ENCODE measurements around the gene HDDC3. TPM values are rescaled to one million over a fixed set of nuclear protein-coding genes. Genes with fewer than 3 reads are reported as not detected.
A peak's percentile ranks its signal among the peaks of the same experiment; 100 is the strongest.

HDDC3 gene
- total and polyA plus RNA-seq, 2 donors (not counting 3 experiments of a cell fraction or from before 2014, with no cell fraction given): 16.0 to 20.2 TPM

DNA sequence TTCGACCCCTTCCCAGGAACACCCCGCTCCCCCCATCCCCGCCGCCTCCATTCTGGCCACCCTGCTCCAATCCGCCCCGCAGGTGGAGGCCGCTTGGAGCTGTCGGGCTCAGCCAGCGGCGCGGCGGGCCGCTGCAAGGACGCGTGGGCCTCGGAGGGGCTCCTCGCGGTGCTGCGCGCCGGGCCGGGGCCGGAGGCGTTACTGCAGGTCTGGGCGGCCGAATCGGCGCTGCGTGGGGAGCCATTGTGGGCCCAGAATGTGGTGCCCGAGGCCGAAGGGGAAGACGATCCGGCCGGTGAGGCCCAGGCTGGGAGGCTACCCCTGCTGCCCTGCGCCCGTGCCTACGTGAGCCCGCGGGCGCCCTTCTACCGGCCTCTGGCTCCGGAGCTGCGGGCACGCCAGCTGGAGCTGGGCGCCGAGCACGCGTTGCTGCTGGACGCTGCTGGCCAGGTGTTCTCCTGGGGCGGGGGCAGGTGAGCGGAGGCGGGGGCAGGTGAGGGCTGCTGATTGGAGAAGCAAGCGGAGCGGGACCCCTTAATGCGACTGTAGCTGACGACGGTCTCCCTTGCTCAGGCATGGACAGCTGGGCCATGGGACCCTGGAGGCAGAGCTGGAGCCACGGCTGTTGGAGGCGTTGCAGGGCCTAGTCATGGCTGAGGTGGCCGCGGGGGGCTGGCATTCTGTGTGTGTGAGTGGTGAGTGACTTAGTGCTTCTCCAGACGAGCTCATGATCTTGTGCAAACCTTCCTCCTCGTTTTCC is 24.9 kb upstream of the HDDC3 start:
- Histone ChIP-seq H4K20me1 (replicated peaks; ENCODE audit: control insufficient read depth, extremely low read depth, insufficient read depth, low read length) (no peaks in the 10 kb centered on the region), H3K4me1 (ENCODE audit: control insufficient read depth, extremely low read depth, insufficient read depth, low read length) (peaks cover 13% of the 10 kb centered on the region), H3K36me3 (ENCODE audit: control insufficient read depth in 2 of 2, extremely low read depth in 1 of 2, insufficient read depth in 2 of 2, low read length in 2 of 2) (peaks cover 7 to 16% of the 10 kb centered on the region in 2 experiments), H3K9me1 (replicated peaks; ENCODE audit: control insufficient read depth, extremely low read depth, insufficient read depth, low read length) (no peaks in the 10 kb centered on the region), H3K79me2 (ENCODE audit: control insufficient read depth, insufficient read depth, low read length) (peaks cover 3% of the 10 kb centered on the region), H3K27ac (ENCODE audit: insufficient read depth, low read depth, low read length) (no peak overlapping the region), H3K9me3 (replicated peaks; ENCODE audit: control insufficient read depth, insufficient read depth, low read length) (no peaks in the 10 kb centered on the region), H3K4me3 (replicated peaks in 1 of 3; ENCODE audit: insufficient read depth in 1 of 3, low read depth in 1 of 3, low read length in 3 of 3) (peak overlapping the region; percentile 16 to 49 (median 36)), H3K27me3 (ENCODE audit: control insufficient read depth in 2 of 2, insufficient read depth in 2 of 2, low read length in 2 of 2) (no peaks in the 10 kb centered on the region), H2AFZ (ENCODE audit: low read depth, low read length) (peak overlapping the region; percentile 56), H3K4me2 (ENCODE audit: insufficient read depth, low read length) (peak overlapping the region; percentile 31), H3K9ac (replicated peaks; ENCODE audit: extremely low read depth, insufficient read depth, low read length) (peak overlapping the region; percentile 46)
- ChIA-PET CTCF (interaction anchor here (0.6 to 6.9 kb wide), 42 partner anchors 10 to 316 kb away, joined by 3 to 155 read pairs (median 6); partner anchors contain the start of genes HDDC3, PRC1, UNC45A and VPS33B), POLR2A (interaction anchor here (0.9 to 1.0 kb wide), 2 partner anchors 30 to 64 kb away, joined by 3 to 4 read pairs; no protein-coding TSS in a partner anchor)
- no TSS peak for BruUV-seq (replicated peaks)
- intact Hi-C loops (cut with micrococcal nuclease): loop anchor here (1.0 to 2.0 kb wide), 2 partner anchors 66 to 76 kb away; partner anchors contain the start of gene VPS33B
- DNase-seq (ENCODE audit: low read depth, low spot score): peak; percentile 40
- TF ChIP-seq FOS (IDR thresholded peaks at IDR 0.05; ENCODE audit: borderline replicate concordance, insufficient read depth, low read length) (no peak), POLR2AphosphoS5 (IDR thresholded peaks at IDR 0.05; ENCODE audit: insufficient read depth, low read depth, low read length) (peak; percentile 5)
- FAIRE-seq: no peak
- dilution Hi-C loops (cut with MboI; ENCODE audit: extremely low pct_ligation_motif_present, low sequenced_read_pairs): no loop called here

DNA sequence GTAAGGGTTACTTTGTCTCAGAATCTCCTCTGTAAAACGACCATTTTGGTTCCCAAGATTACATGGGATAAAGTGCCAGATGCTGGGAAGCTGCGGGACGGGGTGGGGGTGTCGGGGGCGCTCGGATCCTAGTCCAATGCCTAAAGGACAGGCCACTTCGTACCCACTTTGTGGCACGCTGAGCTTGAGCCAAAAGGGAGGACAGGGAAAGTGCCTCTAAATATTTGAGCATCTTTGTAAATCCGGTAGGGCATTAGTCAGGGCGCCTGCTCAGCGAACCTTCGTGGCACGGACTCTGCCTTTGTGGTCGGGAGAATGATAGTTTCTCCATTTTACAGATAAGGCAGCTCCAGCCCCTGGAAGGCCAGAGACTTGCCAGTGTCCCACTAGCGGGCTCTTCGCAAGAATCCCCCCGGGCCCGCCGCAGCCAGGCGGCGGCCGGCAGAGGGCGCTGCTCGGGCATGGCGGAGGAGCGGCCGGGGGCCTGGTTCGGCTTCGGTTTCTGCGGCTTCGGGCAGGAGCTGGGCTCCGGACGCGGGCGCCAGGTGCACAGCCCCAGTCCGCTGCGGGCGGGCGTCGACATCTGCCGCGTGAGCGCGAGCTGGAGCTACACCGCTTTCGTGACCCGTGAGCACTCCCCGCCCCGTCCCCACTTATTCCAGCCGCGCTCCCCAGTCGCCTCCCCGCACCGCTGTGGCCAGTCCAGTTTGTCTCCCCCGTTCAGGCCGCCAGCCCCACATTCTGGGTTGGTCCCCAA is 24.1 kb upstream of the HDDC3 start:
- Histone ChIP-seq H4K20me1 (replicated peaks; ENCODE audit: control insufficient read depth, extremely low read depth, insufficient read depth, low read length) (no peaks in the 10 kb centered on the region), H3K27ac (ENCODE audit: insufficient read depth, low read depth, low read length) (no peak overlapping the region), H3K79me2 (ENCODE audit: control insufficient read depth, insufficient read depth, low read length) (peaks cover 3% of the 10 kb centered on the region), H3K9me1 (replicated peaks; ENCODE audit: control insufficient read depth, extremely low read depth, insufficient read depth, low read length) (no peaks in the 10 kb centered on the region), H3K9ac (replicated peaks; ENCODE audit: extremely low read depth, insufficient read depth, low read length) (peak overlapping the region; percentile 46), H3K36me3 (ENCODE audit: control insufficient read depth in 2 of 2, extremely low read depth in 1 of 2, insufficient read depth in 2 of 2, low read length in 2 of 2) (peaks cover 7 to 22% of the 10 kb centered on the region in 2 experiments), H3K27me3 (ENCODE audit: control insufficient read depth in 2 of 2, insufficient read depth in 2 of 2, low read length in 2 of 2) (no peaks in the 10 kb centered on the region), H3K4me2 (ENCODE audit: insufficient read depth, low read length) (peak overlapping the region; percentile 82), H2AFZ (ENCODE audit: low read depth, low read length) (peak overlapping the region; percentile 56), H3K4me1 (ENCODE audit: control insufficient read depth, extremely low read depth, insufficient read depth, low read length) (peaks cover 13% of the 10 kb centered on the region), H3K4me3 (replicated peaks in 1 of 3; ENCODE audit: insufficient read depth in 1 of 3, low read depth in 1 of 3, low read length in 3 of 3) (peak overlapping the region; percentile 16 to 49 (median 36)), H3K9me3 (replicated peaks; ENCODE audit: control insufficient read depth, insufficient read depth, low read length) (no peaks in the 10 kb centered on the region)
- BruUV-seq (replicated peaks): no TSS peak
- peak; percentile 13 for TF ChIP-seq POLR2A (IDR thresholded peaks at IDR 0.05; ENCODE audit: low read depth, low read length)
- TF ChIP-seq POLR2AphosphoS5 (IDR thresholded peaks at IDR 0.05; ENCODE audit: insufficient read depth, low read depth, low read length): peak; percentile 44
- no peak for TF ChIP-seq GATA2 (IDR thresholded peaks at IDR 0.05; ENCODE audit: insufficient read depth, insufficient read length, low read depth, low read length)
- TF ChIP-seq, protein P1, sequence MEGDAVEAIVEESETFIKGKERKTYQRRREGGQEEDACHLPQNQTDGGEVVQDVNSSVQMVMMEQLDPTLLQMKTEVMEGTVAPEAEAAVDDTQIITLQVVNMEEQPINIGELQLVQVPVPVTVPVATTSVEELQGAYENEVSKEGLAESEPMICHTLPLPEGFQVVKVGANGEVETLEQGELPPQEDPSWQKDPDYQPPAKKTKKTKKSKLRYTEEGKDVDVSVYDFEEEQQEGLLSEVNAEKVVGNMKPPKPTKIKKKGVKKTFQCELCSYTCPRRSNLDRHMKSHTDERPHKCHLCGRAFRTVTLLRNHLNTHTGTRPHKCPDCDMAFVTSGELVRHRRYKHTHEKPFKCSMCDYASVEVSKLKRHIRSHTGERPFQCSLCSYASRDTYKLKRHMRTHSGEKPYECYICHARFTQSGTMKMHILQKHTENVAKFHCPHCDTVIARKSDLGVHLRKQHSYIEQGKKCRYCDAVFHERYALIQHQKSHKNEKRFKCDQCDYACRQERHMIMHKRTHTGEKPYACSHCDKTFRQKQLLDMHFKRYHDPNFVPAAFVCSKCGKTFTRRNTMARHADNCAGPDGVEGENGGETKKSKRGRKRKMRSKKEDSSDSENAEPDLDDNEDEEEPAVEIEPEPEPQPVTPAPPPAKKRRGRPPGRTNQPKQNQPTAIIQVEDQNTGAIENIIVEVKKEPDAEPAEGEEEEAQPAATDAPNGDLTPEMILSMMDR (IDR thresholded peaks at IDR 0.05; ENCODE audit: extremely low read depth in 1 of 2, insufficient read depth in 1 of 2, low read depth in 1 of 2, low read length in 2 of 2): peak; percentile 93 to 99
- FAIRE-seq: peak; percentile 72
- intact Hi-C loops (cut with micrococcal nuclease) (loop anchor here (1.0 to 2.0 kb wide), 5 partner anchors 24 to 93 kb away; partner anchors contain the start of genes HDDC3, PRC1 and VPS33B), dilution Hi-C loops (cut with MboI; ENCODE audit: extremely low pct_ligation_motif_present, low sequenced_read_pairs) (no loop called here)
- ChIA-PET CTCF (interaction anchor here (0.6 to 6.9 kb wide), 43 partner anchors 9 to 317 kb away, joined by 3 to 155 read pairs (median 6); partner anchors contain the start of genes HDDC3, PRC1, UNC45A and VPS33B), POLR2A (no interaction called here)
- peak; percentile 79 for DNase-seq (ENCODE audit: low read depth, low spot score)
